Stomach (tissue), 9 donors: ENCODE results near the gene LAMC2. TPM values are rescaled to one million over a fixed set of nuclear protein-coding genes. Genes with fewer than 3 reads are reported as not detected.
A peak's percentile ranks its signal among the peaks of the same experiment; 100 is the strongest.

Experiments used
- DNase-seq, 2 donors: peaks; one replicate each; pipeline versions ENCODE4 v3.0.0 to v3.0.0-alpha.2; 2013 to 2019
- H3K27ac ChIP-seq, 5 donors: fragments of 200-600 bp in 4 of 5; sonication (generic) in 4 of 5; one replicate each; pipeline ENCODE4 v1.5.1; 2013 to 2019; ENCODE audit warnings: mild to moderate bottlenecking in 1 of 5, moderate library complexity in 1 of 5
- H3K27me3 ChIP-seq, 3 donors: fragments of 200-600 bp; sonication (generic); one replicate each; pipeline ENCODE4 v1.5.1; 2017 to 2019; ENCODE audit warnings: mixed run types in 1 of 3
- H3K36me3 ChIP-seq, 4 donors: fragments of 200-600 bp; sonication (generic); 1 replicate in 3 of 4; 2 replicates in 1 of 4; pipeline ENCODE4 v1.5.1; 2016 to 2019
- H3K4me1 ChIP-seq, 4 donors: fragments of 200-600 bp; sonication (generic); one replicate each; pipeline ENCODE4 v1.5.1; 2016 to 2019
- H3K4me3 ChIP-seq, 4 donors: fragments of 200-600 bp; sonication (generic) in 3 of 4; one replicate each; pipeline ENCODE4 v1.5.1; 2016 to 2019; ENCODE audit warnings: mild to moderate bottlenecking in 1 of 4
- H3K9me3 ChIP-seq, 4 donors: fragments of 200-600 bp; sonication (generic); one replicate each; pipeline ENCODE4 v1.5.1; 2016 to 2019
- EP300 ChIP-seq: sonication (generic); formaldehyde crosslinking; IDR thresholded peaks from one replicate; pipeline ENCODE4 v1.6.1; 2017; ENCODE audit warnings: antibody characterized with exemption
- POLR2A ChIP-seq, 4 donors: fragments of 450-650 bp; IDR thresholded peaks; one replicate each; pipeline ENCODE4 v1.6.1; 2016; ENCODE audit warnings: antibody characterized with exemption in 4 of 4, control low read depth in 2 of 4, mild to moderate bottlenecking in 1 of 4, moderate library complexity in 1 of 4
- POLR2AphosphoS5 ChIP-seq, 3 donors: sonication (generic); formaldehyde crosslinking; IDR thresholded peaks; one replicate each; pipeline ENCODE4 v1.6.1; 2016; ENCODE audit warnings: antibody characterized with exemption in 3 of 3
- WGBS, 5 donors: extraction: QIAGEN DNeasy Blood & Tissue Kit in 3 of 5; methylation state at CpG; one replicate each; pipeline versions ENCODE4 v1.1.5 to v1.1.7; 2013 to 2018; 5-methylcytosine and 5-hydroxymethylcytosine counted together
- intact Hi-C: fragments of 100-400 bp; cut with DNase I; formaldehyde crosslinking; loops from one replicate; pipeline ENCODE4 v1.15.1; 2023; ENCODE audit warnings: low total_unique reads
- polyA plus RNA-seq, 3 donors: library from polyadenylated mRNA; stranded (reverse); fragments of 200-250 nt; gene quantifications; one replicate each; pipeline ENCODE4 v1.2.3, GENCODE V29; 2013
- total RNA-seq, 5 donors: library from RNA; depleted of rRNA; stranded (reverse); fragments of >200 nt; gene quantifications; one replicate each; pipeline versions ENCODE4 v1.1.0 to v1.2.3, GENCODE V29; 2014 to 2016
- TF ChIP-seq, protein P1 (sequence below), 7 experiments: fragments of 450-650 bp in 4 of 7; fragments of 200-600 bp in 3 of 7; sonication (generic) in 3 of 7; IDR thresholded peaks; one replicate each; pipeline ENCODE4 v1.5.1; 2016 to 2019; ENCODE audit warnings: antibody characterized with exemption in 7 of 7, control low read depth in 2 of 7, mild to moderate bottlenecking in 1 of 7
- donor health status: healthy with polysubstance abuse.
- donor health status: Bipolar disorder and iron deficiency.
- donor health status: healthy.

LAMC2 gene
- total and polyA plus RNA-seq, 8 donors: 2.0 to 21.3 (median 12.4) TPM

DNA sequence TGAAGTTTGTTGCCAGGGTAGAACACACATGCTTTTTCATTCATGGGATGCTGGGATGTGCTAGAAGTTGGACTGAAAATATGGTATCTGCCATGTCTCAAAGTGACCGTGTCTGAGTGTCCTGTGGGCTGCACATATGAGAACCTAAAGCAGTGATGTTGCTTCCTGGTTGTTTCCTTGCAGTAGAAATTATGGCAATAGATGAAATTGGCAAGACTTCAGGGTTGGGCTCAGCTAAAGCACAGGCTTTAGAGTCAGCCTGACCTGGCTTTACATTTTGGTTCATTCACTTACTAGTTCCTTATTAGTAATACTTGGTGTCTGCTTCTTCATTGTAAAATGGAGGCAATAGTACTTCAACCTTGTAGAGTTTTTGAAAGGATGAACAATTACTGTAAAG lies 2.2 kb downstream of the LAMC2 start:
- peaks cover 0 to 15% (median 0%) of the 10 kb centered on the region in 3 donors for H3K27me3 ChIP-seq
- no peak for DNase-seq
- H3K4me1 ChIP-seq: peaks cover 0 to 14% (median 9%) of the 10 kb centered on the region in 4 donors
- H3K4me3 ChIP-seq: no peak overlapping the region
- no peak for TF ChIP-seq POLR2AphosphoS5 (IDR thresholded peaks at IDR 0.05)
- TF ChIP-seq EP300: no peak
- intact Hi-C loops: no loop called here
- H3K9me3 ChIP-seq: no peaks in the 10 kb centered on the region
- peak overlapping the region in 1 of 5 donors; percentile 40 for H3K27ac ChIP-seq
- 63 to 88% (median 84%) methylated on average over 1 of the region's 1 CpG for WGBS, 5 donors
- H3K36me3 ChIP-seq: no peaks in the 10 kb centered on the region

DNA sequence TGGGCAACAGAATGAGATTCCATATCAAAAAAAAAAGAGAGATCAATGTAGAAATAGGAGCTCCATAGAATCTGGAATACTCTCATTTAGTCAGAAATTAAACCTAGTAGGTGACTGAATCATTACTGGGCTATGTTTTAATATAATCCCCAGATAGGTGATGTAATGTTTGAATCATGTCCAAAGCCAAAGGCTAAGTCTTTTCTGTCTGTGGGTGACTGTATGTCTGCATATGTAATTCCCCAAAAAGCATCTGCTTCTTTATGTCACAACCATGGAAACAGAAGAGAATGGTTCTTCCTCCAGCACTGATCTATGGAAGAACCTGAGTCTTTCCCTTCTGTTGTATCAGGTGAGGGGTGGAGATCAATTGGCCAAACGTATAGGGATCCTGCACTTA lies 5.8 kb downstream of the LAMC2 start:
- no peaks in the 10 kb centered on the region for H3K27me3 ChIP-seq
- no peak overlapping the region for H3K4me3 ChIP-seq
- TF ChIP-seq, protein P1, sequence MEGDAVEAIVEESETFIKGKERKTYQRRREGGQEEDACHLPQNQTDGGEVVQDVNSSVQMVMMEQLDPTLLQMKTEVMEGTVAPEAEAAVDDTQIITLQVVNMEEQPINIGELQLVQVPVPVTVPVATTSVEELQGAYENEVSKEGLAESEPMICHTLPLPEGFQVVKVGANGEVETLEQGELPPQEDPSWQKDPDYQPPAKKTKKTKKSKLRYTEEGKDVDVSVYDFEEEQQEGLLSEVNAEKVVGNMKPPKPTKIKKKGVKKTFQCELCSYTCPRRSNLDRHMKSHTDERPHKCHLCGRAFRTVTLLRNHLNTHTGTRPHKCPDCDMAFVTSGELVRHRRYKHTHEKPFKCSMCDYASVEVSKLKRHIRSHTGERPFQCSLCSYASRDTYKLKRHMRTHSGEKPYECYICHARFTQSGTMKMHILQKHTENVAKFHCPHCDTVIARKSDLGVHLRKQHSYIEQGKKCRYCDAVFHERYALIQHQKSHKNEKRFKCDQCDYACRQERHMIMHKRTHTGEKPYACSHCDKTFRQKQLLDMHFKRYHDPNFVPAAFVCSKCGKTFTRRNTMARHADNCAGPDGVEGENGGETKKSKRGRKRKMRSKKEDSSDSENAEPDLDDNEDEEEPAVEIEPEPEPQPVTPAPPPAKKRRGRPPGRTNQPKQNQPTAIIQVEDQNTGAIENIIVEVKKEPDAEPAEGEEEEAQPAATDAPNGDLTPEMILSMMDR (IDR thresholded peaks at IDR 0.05): no peak
- no peak for TF ChIP-seq POLR2A (IDR thresholded peaks at IDR 0.05)
- TF ChIP-seq POLR2AphosphoS5 (IDR thresholded peaks at IDR 0.05): peak in 1 of 3 donors; percentile 5
- 56 to 77% (median 68%) methylated on average over 1 of the region's 1 CpG for WGBS, 5 donors
- DNase-seq: no peak
- no peaks in the 10 kb centered on the region for H3K9me3 ChIP-seq
- peaks cover 0 to 7% (median 0%) of the 10 kb centered on the region in 4 donors for H3K4me1 ChIP-seq
- H3K36me3 ChIP-seq: no peaks in the 10 kb centered on the region
- peak overlapping the region in 1 of 5 donors; percentile 25 for H3K27ac ChIP-seq
- intact Hi-C loops: no loop called here

DNA sequence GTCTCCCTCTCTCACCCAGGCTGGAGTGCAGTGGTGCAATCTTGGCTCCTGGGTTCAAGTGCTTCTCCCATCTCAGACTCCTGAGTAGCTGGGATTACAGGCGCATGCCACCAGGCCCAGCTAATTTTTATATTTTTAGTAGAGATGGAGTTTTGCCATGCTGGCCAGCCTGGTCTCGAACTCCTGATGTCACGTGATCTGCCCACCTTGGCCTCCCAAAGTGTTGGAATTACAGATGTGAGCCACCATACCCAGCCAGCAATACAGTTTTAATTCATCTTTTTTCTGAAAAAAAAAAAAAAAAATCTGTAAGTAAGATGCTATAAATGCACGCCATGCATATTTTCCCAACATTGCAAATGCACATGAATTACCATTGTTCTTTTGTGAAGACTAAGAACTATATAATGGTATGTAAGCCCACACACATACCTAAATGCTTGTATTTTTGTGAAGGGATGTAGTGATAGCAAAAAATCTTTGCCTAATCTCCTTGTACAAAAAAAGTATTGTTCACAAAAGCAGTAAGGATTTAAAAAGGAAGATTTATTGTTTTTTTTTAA lies 8.0 kb downstream of the LAMC2 start:
- Histone ChIP-seq H3K27me3 (no peaks in the 10 kb centered on the region), H3K4me3 (no peak overlapping the region), H3K9me3 (no peaks in the 10 kb centered on the region), H3K4me1 (peaks cover 0 to 7% (median 0%) of the 10 kb centered on the region in 4 donors), H3K36me3 (no peaks in the 10 kb centered on the region), H3K27ac (no peak overlapping the region)
- WGBS, 5 donors: 66 to 96% (median 94%) methylated on average over 4 of the region's 4 CpGs
- TF ChIP-seq, protein P1 (IDR thresholded peaks at IDR 0.05): no peak
- TF ChIP-seq POLR2A (IDR thresholded peaks at IDR 0.05): no peak
- TF ChIP-seq EP300: no peak
- no peak for TF ChIP-seq POLR2AphosphoS5 (IDR thresholded peaks at IDR 0.05)
- intact Hi-C loops: no loop called here
- no peak for DNase-seq

DNA sequence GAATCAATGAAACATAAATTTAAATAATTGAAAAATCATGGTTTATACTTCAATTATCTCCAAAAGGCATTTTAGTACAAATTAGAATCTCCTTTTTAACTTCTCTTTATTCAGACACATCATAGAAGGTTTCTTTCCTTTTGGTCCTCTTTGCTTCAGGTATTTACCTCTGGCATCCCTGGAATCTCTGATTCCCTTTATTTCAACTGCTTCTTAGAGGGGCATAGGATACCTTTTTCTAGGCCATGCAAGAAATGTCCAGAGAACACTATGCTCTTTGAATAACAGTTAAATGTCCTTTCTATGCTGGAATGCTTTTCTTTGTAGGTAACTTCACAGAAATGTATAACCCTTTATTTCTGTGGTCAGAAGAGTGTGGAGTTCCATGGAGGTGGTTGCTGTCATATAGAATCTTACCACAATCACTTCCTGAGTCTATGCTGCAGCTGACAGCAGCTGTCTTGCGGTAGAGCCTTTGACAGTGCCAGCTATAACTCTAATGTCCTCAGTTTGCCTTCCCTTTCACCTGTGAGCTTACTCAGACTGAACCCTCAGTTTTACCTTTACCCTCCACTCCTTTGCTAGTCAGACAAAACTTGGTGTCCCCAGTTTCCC lies 8.6 kb downstream of the LAMC2 start:
- TF ChIP-seq POLR2A (IDR thresholded peaks at IDR 0.05) (no peak), EP300 (no peak), POLR2AphosphoS5 (IDR thresholded peaks at IDR 0.05) (no peak)
- TF ChIP-seq, protein P1 (IDR thresholded peaks at IDR 0.05): no peak
- H3K36me3 ChIP-seq: no peaks in the 10 kb centered on the region
- no peaks in the 10 kb centered on the region for H3K9me3 ChIP-seq
- intact Hi-C loops: no loop called here
- H3K27ac ChIP-seq: peak overlapping the region in 2 of 5 donors; percentile 29 to 44
- no peak for DNase-seq
- no peak overlapping the region for H3K4me3 ChIP-seq
- H3K27me3 ChIP-seq: no peaks in the 10 kb centered on the region
- peaks cover 0 to 7% (median 0%) of the 10 kb centered on the region in 4 donors for H3K4me1 ChIP-seq
- WGBS, 5 donors: 69 to 89% (median 78%) methylated on average over 1 of the region's 1 CpG

DNA sequence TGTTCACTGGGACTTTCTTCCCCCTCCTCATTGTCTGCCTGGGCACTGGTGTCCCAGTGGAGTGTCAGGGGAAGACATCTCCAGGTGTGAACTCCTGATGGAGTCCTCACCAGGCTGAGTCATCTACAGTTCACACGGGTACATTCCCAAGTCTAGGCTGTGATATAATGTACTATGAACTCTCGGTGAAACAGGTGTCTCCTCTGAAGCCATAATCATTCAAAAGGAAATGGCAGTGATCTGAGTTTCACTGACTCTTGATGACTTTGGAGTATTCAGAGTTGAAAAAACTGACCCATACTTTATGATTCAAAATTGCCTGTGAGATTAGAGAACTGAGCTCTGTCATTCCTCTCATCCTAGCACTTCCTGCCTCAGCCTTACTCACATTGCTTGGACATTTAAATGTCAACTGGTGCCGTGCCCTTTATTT lies 9.1 kb downstream of the LAMC2 start:
- DNase-seq: no peak
- H3K9me3 ChIP-seq: no peaks in the 10 kb centered on the region
- no peaks in the 10 kb centered on the region for H3K27me3 ChIP-seq
- no peak overlapping the region for H3K4me3 ChIP-seq
- H3K36me3 ChIP-seq: no peaks in the 10 kb centered on the region
- peak overlapping the region in 2 of 5 donors; percentile 29 to 44 for H3K27ac ChIP-seq
- intact Hi-C loops: no loop called here
- peaks cover 0 to 7% (median 0%) of the 10 kb centered on the region in 4 donors for H3K4me1 ChIP-seq
- TF ChIP-seq, protein P1 (IDR thresholded peaks at IDR 0.05): no peak
- no peak for TF ChIP-seq POLR2A (IDR thresholded peaks at IDR 0.05)
- TF ChIP-seq POLR2AphosphoS5 (IDR thresholded peaks at IDR 0.05): peak in 1 of 3 donors; percentile 4
- no peak for TF ChIP-seq EP300
- 33 to 42% (median 35%) methylated on average over 3 of the region's 3 CpGs for WGBS, 5 donors
